ENCODE results near the gene SPSB4. TPM values are rescaled to one million over a fixed set of nuclear protein-coding genes. Genes with fewer than 3 reads are reported as not detected.
"Not testable (repeated sequence)": the region's sequence is repeated elsewhere in the genome, so short reads cannot be mapped to it uniquely, and the experiment has no call there.

Gene SPSB4
- total and polyA plus RNA-seq, 2 of the 8 experiments (the other 6 are each of a cell fraction or from before 2014, with no cell fraction given) = 15.1 to 17.2 TPM

DNA sequence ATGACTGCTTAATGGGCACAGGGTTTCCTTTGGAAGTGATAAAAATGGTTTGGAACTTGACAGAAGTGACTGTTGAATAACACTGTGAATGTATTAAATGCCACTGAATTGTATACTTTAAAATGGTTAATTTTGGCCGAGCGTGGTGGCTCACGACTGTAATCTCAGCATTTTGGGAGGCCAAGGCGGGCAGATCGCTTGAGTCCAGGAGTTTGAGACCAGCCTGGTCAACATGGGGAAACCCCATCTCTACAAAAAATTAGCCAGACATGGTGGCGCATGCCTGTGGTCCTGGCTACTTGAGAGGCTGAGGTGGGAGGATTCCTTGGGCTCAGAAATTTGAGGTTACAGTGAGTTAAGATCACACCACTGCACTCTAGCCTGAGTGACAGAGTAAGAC lies 62.5 kb downstream of the SPSB4 start:
- H3K27me3 ChIP-seq (replicated peaks in 1 of 4; ENCODE audit: control insufficient read depth in 3 of 4, extremely low read depth in 1 of 4, insufficient read depth in 3 of 4, low read length in 3 of 4); H3K56ac ChIP-seq (replicated peaks; ENCODE audit: insufficient read length, low read depth, low read length); H3K36me3 ChIP-seq (ENCODE audit: control insufficient read depth in 2 of 4, insufficient read depth in 4 of 4, low read length in 3 of 4); H3K79me2 ChIP-seq (ENCODE audit: control insufficient read depth in 1 of 2, insufficient read depth in 2 of 2, low read length in 2 of 2); H3K9ac ChIP-seq (replicated peaks in 1 of 4; ENCODE audit: extremely low read depth in 1 of 4, low read depth in 3 of 4, low read length in 3 of 4); H4K8ac ChIP-seq (ENCODE audit: extremely low read depth, insufficient read depth, low read length); H4K91ac ChIP-seq (replicated peaks; ENCODE audit: insufficient read length, low read length); H3K23me2 ChIP-seq (ENCODE audit: low read depth, low read length); H2BK120ac ChIP-seq (replicated peaks; ENCODE audit: low read depth, low read length); H3K18ac ChIP-seq (ENCODE audit: extremely low read depth, low read length); FAIRE-seq; DNase-seq (ENCODE audit: low read depth in 1 of 2, low spot score in 2 of 2); H4K5ac ChIP-seq (ENCODE audit: insufficient read length, low read depth, low read length); H3K27ac ChIP-seq (ENCODE audit: low read depth, low read length); H3K4me2 ChIP-seq (ENCODE audit: insufficient read depth in 1 of 2, low read depth in 2 of 2, low read length in 2 of 2); H3K23ac ChIP-seq (ENCODE audit: insufficient read length); H3K79me1 ChIP-seq (ENCODE audit: low read depth, low read length); H3K14ac ChIP-seq (ENCODE audit: insufficient read length); H3K4me1 ChIP-seq (replicated peaks in 1 of 4; ENCODE audit: control insufficient read depth in 3 of 4, insufficient read depth in 4 of 4, low read length in 3 of 4); H2BK12ac ChIP-seq (ENCODE audit: low read depth, low read length); H2BK15ac ChIP-seq (ENCODE audit: low read length); H2AFZ ChIP-seq (ENCODE audit: low read length); H2BK5ac ChIP-seq (ENCODE audit: low read depth, low read length); H2BK20ac ChIP-seq (ENCODE audit: low read length); H4K20me1 ChIP-seq (replicated peaks in 1 of 2; ENCODE audit: control insufficient read depth in 1 of 2, insufficient read depth in 2 of 2, low read length in 2 of 2); H3K9me3 ChIP-seq (ENCODE audit: insufficient read depth in 2 of 2, low read depth in 1 of 2, low read length in 1 of 2); H2AK5ac ChIP-seq (ENCODE audit: low read depth, low read length); H3K4me3 ChIP-seq (ENCODE audit: extremely low read depth in 1 of 4, insufficient read depth in 2 of 4, low read depth in 3 of 4, low read length in 4 of 4); H3K4ac ChIP-seq (replicated peaks; ENCODE audit: insufficient read length, low read depth, low read length): not testable (repeated sequence)
- WGBS, 2 experiments (ENCODE audit: extremely low coverage in 1 of 2, insufficient coverage in 1 of 2, insufficient read length in 1 of 2, insufficient replicate concordance in 2 of 2, low coverage in 1 of 2, low lambda C conversion rate in 2 of 2, missing lambda C conversion rate in 1 of 2) = 99% methylated on average over 6 of the region's 6 CpGs; no CpG with 5 or more reads in 1 of the 2 experiments
- POLR2A ChIA-PET (ENCODE audit: partially characterized antibody) = interaction anchor here (1.2 kb wide), 1 partner anchor 64 kb away, joined by 4 read pairs; no protein-coding TSS in a partner anchor
- CTCF ChIA-PET (ENCODE audit: partially characterized antibody) = interaction anchor here (0.6 to 9.1 kb wide), 19 partner anchors 10 to 145 kb away, joined by 3 to 119 read pairs (median 13); partner anchors contain the start of gene SPSB4

Measured in H1 (cell line).